ENCODE results near the gene ACYP2. TPM values are rescaled to one million over a fixed set of nuclear protein-coding genes. Genes with fewer than 3 reads are reported as not detected.

ACYP2 gene
- total and polyA plus RNA-seq, 2 donors (not counting 1 experiment from before 2014, with no cell fraction given) = 14.0 to 17.2 TPM

DNA sequence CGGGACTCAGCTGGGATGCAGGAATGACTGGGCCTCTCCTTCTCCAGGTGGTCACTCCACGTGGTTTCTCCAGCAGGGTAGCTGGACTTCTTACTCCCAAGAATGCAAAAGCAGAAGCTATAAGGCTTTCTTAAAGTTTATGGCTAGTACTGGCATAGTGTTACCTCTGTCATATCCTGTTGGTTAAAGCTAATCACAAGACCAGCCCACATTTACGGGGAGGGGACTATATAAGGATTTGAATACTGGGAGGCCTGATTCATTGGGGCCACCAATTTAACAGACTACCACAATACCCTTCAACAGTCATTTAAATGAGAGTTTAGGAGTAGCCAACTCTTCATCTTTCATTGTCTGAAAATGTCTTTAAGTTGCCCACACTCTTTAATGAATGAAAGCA lies 235.0 kb downstream of the ACYP2 start:
- no peak for ATAC-seq (ENCODE audit: low read depth)
- no peak overlapping the region for H2AFZ ChIP-seq (ENCODE audit: insufficient read depth, low read depth, low read length, poor library complexity, severe bottlenecking)
- no peak overlapping the region for H3K27ac Mint-ChIP-seq

GRCh38 chr2:54353216-54353615 lies 237.8 kb downstream of the ACYP2 start:
- no peaks in the 10 kb centered on the region for H3K9me3 Mint-ChIP-seq (ENCODE audit: insufficient read depth)
- H3K27me3 Mint-ChIP-seq = peaks cover 25% of the 10 kb centered on the region
- Histone ChIP-seq H3K27me3 (replicated peaks in 1 of 4; ENCODE audit: control extremely low read depth in 1 of 4, control insufficient read depth in 3 of 4, insufficient read depth in 4 of 4, low read length in 3 of 4) (peaks cover 0 to 3% (median 0%) of the 10 kb centered on the region in 4 experiments), H3K9ac (ENCODE audit: low read length) (no peak overlapping the region), H3K4me1 (ENCODE audit: control insufficient read depth in 2 of 2, insufficient read depth in 2 of 2, low read length in 2 of 2) (no peaks in the 10 kb centered on the region), H2AFZ (ENCODE audit: insufficient read depth, low read depth, low read length, poor library complexity, severe bottlenecking) (no peak overlapping the region), H3K27ac (ENCODE audit: low read length in 2 of 2) (no peak overlapping the region), H3K4me2 (replicated peaks; ENCODE audit: low read depth, low read length, poor library complexity, severe bottlenecking) (no peak overlapping the region), H3K4me3 (ENCODE audit: control extremely low read depth in 1 of 5, extremely low read depth in 1 of 5, insufficient read depth in 1 of 5, low read depth in 2 of 5, low read length in 4 of 5) (no peak overlapping the region), H3K36me3 (replicated peaks in 1 of 2; ENCODE audit: control extremely low read depth in 1 of 2, control insufficient read depth in 1 of 2, extremely low read depth in 1 of 2, insufficient read depth in 2 of 2, low read length in 1 of 2) (no peaks in the 10 kb centered on the region), H4K20me1 (ENCODE audit: control insufficient read depth, insufficient read depth, low read length, poor library complexity, severe bottlenecking) (no peaks in the 10 kb centered on the region), H3K9me3 (ENCODE audit: control extremely low read depth in 1 of 3, control insufficient read depth in 2 of 3, insufficient read depth in 1 of 3, low read length in 2 of 3) (no peaks in the 10 kb centered on the region), H3K79me2 (ENCODE audit: control insufficient read depth, insufficient read depth, low read length) (no peaks in the 10 kb centered on the region)
- DNase-seq (no peak), ATAC-seq (ENCODE audit: low read depth) (no peak)
- H3K4me3 Mint-ChIP-seq = no peak overlapping the region
- WGBS (ENCODE audit: insufficient coverage) = 95% methylated on average over 4 of the region's 5 CpGs
- H3K27ac Mint-ChIP-seq = no peak overlapping the region
- TF ChIP-seq, protein P1, sequence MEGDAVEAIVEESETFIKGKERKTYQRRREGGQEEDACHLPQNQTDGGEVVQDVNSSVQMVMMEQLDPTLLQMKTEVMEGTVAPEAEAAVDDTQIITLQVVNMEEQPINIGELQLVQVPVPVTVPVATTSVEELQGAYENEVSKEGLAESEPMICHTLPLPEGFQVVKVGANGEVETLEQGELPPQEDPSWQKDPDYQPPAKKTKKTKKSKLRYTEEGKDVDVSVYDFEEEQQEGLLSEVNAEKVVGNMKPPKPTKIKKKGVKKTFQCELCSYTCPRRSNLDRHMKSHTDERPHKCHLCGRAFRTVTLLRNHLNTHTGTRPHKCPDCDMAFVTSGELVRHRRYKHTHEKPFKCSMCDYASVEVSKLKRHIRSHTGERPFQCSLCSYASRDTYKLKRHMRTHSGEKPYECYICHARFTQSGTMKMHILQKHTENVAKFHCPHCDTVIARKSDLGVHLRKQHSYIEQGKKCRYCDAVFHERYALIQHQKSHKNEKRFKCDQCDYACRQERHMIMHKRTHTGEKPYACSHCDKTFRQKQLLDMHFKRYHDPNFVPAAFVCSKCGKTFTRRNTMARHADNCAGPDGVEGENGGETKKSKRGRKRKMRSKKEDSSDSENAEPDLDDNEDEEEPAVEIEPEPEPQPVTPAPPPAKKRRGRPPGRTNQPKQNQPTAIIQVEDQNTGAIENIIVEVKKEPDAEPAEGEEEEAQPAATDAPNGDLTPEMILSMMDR (IDR thresholded peaks at IDR 0.05) = no peak
- TF ChIP-seq EZH2 (IDR thresholded peaks at IDR 0.05; ENCODE audit: borderline replicate concordance, insufficient read depth, low read depth, low read length, poor library complexity, severe bottlenecking) = no peak
- intact Hi-C loops (cut with micrococcal nuclease) = no loop called here
- ChIA-PET CTCF (interaction anchor here (1.4 kb wide), 1 partner anchor 11 kb away, joined by 3 read pairs; no protein-coding TSS in a partner anchor), POLR2A (no interaction called here)
- H3K4me1 Mint-ChIP-seq = no peaks in the 10 kb centered on the region

More for the DNA sequence above, 235.0 kb downstream of the ACYP2 start:
- Mint-ChIP-seq H3K4me3 (no peak overlapping the region), H3K27me3 (peaks cover 25% of the 10 kb centered on the region), H3K9me3 (ENCODE audit: insufficient read depth) (no peaks in the 10 kb centered on the region), H3K4me1 (no peaks in the 10 kb centered on the region)
- DNase-seq = no peak
- CTCF ChIA-PET = no interaction called here
- H3K4me1 ChIP-seq (ENCODE audit: control insufficient read depth in 2 of 2, insufficient read depth in 2 of 2, low read length in 2 of 2) = no peaks in the 10 kb centered on the region
- intact Hi-C loops (cut with micrococcal nuclease) = no loop called here
- WGBS (ENCODE audit: insufficient coverage) = no CpG with 5 or more reads among the region's 3 CpGs
- H3K79me2 ChIP-seq (ENCODE audit: control insufficient read depth, insufficient read depth, low read length) = no peaks in the 10 kb centered on the region
- peaks cover 0 to 3% (median 0%) of the 10 kb centered on the region in 4 experiments for H3K27me3 ChIP-seq (replicated peaks in 1 of 4; ENCODE audit: control extremely low read depth in 1 of 4, control insufficient read depth in 3 of 4, insufficient read depth in 4 of 4, low read length in 3 of 4)
- no peaks in the 10 kb centered on the region for H3K9me3 ChIP-seq (ENCODE audit: control extremely low read depth in 1 of 3, control insufficient read depth in 2 of 3, insufficient read depth in 1 of 3, low read length in 2 of 3)
- H3K9ac ChIP-seq (ENCODE audit: low read length) = no peak overlapping the region
- no peak overlapping the region for H3K4me2 ChIP-seq (replicated peaks; ENCODE audit: low read depth, low read length, poor library complexity, severe bottlenecking)
- no peak for TF ChIP-seq EZH2 (IDR thresholded peaks at IDR 0.05; ENCODE audit: borderline replicate concordance, insufficient read depth, low read depth, low read length, poor library complexity, severe bottlenecking)
- TF ChIP-seq, protein P1 (IDR thresholded peaks at IDR 0.05) = no peak
- no peaks in the 10 kb centered on the region for H4K20me1 ChIP-seq (ENCODE audit: control insufficient read depth, insufficient read depth, low read length, poor library complexity, severe bottlenecking)
- no peak overlapping the region for H3K27ac ChIP-seq (ENCODE audit: low read length in 2 of 2)
- H3K4me3 ChIP-seq (ENCODE audit: control extremely low read depth in 1 of 5, extremely low read depth in 1 of 5, insufficient read depth in 1 of 5, low read depth in 2 of 5, low read length in 4 of 5) = no peak overlapping the region
- no peaks in the 10 kb centered on the region for H3K36me3 ChIP-seq (replicated peaks in 1 of 2; ENCODE audit: control extremely low read depth in 1 of 2, control insufficient read depth in 1 of 2, extremely low read depth in 1 of 2, insufficient read depth in 2 of 2, low read length in 1 of 2)
- POLR2A ChIA-PET = no interaction called here

Small RNA genes lying within 50 kb of the gene (small RNA-seq; reads per million reads assigned to genes)
- gene RNU7-172P (ENCODE audit: insufficient read length, low read depth, low replicate concordance) = not detected

Other genes starting within 250 kb of the ACYP2 start
- 59.9 and 61.9 TPM in 2 replicates for gene PSME4, start 144.6 kb upstream of the ACYP2 start, total RNA-seq
- 34.5 and 36.7 TPM in 2 replicates for gene PSME4, start 144.6 kb upstream of the ACYP2 start, polyA plus RNA-seq
- gene TSPYL6, start 140.6 kb downstream of the ACYP2 start, total RNA-seq = not detected in 2 replicates
- gene TSPYL6, start 140.6 kb downstream of the ACYP2 start, polyA plus RNA-seq = not detected in 2 replicates